NT2/D1 (cell line): ENCODE data around the gene ANKRD9.

Source experiments
- DNase-seq: peaks from one replicate; pipeline ENCODE4 v3.0.0-alpha.2; 2011; ENCODE audit warnings: low read depth, low spot score
- H3K27me3 ChIP-seq: 2 replicates; pipeline ENCODE4 v1.6.0; 2011; ENCODE audit warnings: mild to moderate bottlenecking; ENCODE audit not compliant: insufficient read length, insufficient read depth
- H3K36me3 ChIP-seq: 2 replicates; pipeline ENCODE4 v1.6.1; 2011; ENCODE audit warnings: mild to moderate bottlenecking, low read length, mixed read lengths; ENCODE audit not compliant: insufficient read depth, insufficient read length
- H3K4me1 ChIP-seq: 2 replicates; pipeline ENCODE4 v1.5.1; 2011; ENCODE audit not compliant: insufficient read depth, insufficient read length
- H3K4me3 ChIP-seq: 2 replicates; pipeline ENCODE4 v1.5.1; 2011; ENCODE audit warnings: low read depth; ENCODE audit not compliant: insufficient read length
- H3K9ac ChIP-seq: 2 replicates; pipeline ENCODE4 v1.6.0; 2011; ENCODE audit warnings: low read depth; ENCODE audit not compliant: insufficient read length
- H3K9me3 ChIP-seq: 2 replicates; pipeline ENCODE4 v1.5.1; 2011; ENCODE audit warnings: mild to moderate bottlenecking, low read length; ENCODE audit not compliant: insufficient read depth
- SUZ12 ChIP-seq: IDR thresholded peaks from 2 replicates; pipeline ENCODE4 v1.6.1; 2011; ENCODE audit not compliant: insufficient read length, insufficient read depth; ENCODE audit errors: extremely low read depth
- YY1 ChIP-seq: IDR thresholded peaks from 2 replicates; pipeline ENCODE4 v1.6.1; 2011; ENCODE audit not compliant: insufficient read length, insufficient read depth
- ZNF274 ChIP-seq: IDR thresholded peaks from 2 replicates; pipeline ENCODE4 v1.6.1; 2011; ENCODE audit warnings: mild to moderate bottlenecking, low read depth, low read length

Gene ANKRD9

GRCh38 chr14:102474934-102475333 is 34.6 kb downstream of the ANKRD9 start:
- no peak overlapping the region for H3K9ac ChIP-seq
- no peaks in the 10 kb centered on the region for H3K27me3 ChIP-seq
- no peak for TF ChIP-seq SUZ12
- no peak for TF ChIP-seq YY1
- TF ChIP-seq ZNF274: no peak
- no peaks in the 10 kb centered on the region for H3K36me3 ChIP-seq
- no peaks in the 10 kb centered on the region for H3K4me1 ChIP-seq
- no peak for DNase-seq
- H3K4me3 ChIP-seq: no peak overlapping the region
- H3K9me3 ChIP-seq: no peaks in the 10 kb centered on the region

- Histone ChIP-seq H3K4me1 (no peaks in the 10 kb centered on the region), H3K4me3 (no peak overlapping the region), H3K9me3 (peaks cover 7% of the 10 kb centered on the region; the same call in 1 of the 2 replicates), H3K9ac (no peak overlapping the region), H3K27me3 (no peaks in the 10 kb centered on the region), H3K36me3 (no peaks in the 10 kb centered on the region)
- DNase-seq: no peak
- no peak for TF ChIP-seq ZNF274
- TF ChIP-seq YY1: no peak
- TF ChIP-seq SUZ12: no peak
These were observed 36.0 kb downstream of the ANKRD9 start for GRCh38 chr14:102473559-102473958.

- Histone ChIP-seq H3K4me3 (no peak overlapping the region), H3K9me3 (peaks cover 12% of the 10 kb centered on the region; the same call in 1 of the 2 replicates), H3K36me3 (no peaks in the 10 kb centered on the region), H3K9ac (no peak overlapping the region), H3K27me3 (no peaks in the 10 kb centered on the region), H3K4me1 (no peaks in the 10 kb centered on the region)
- no peak for TF ChIP-seq YY1
- no peak for DNase-seq
These were observed 36.8 kb downstream of the ANKRD9 start for GRCh38 chr14:102472791-102473150.

GRCh38 chr14:102471921-102472790 is 37.4 kb downstream of the ANKRD9 start:
- TF ChIP-seq SUZ12: no peak
- TF ChIP-seq ZNF274: no peak
- TF ChIP-seq YY1: no peak

GRCh38 chr14:102469261-102469660 is 40.3 kb downstream of the ANKRD9 start:
- H3K9ac ChIP-seq: no peak overlapping the region
- H3K4me3 ChIP-seq: no peak overlapping the region
- no peak for TF ChIP-seq YY1
- TF ChIP-seq SUZ12: no peak
- no peak for TF ChIP-seq ZNF274
- peaks cover 12% of the 10 kb centered on the region; the same call in 1 of the 2 replicates for H3K9me3 ChIP-seq
- no peaks in the 10 kb centered on the region for H3K27me3 ChIP-seq
- no peak for DNase-seq
- H3K4me1 ChIP-seq: no peaks in the 10 kb centered on the region
- H3K36me3 ChIP-seq: peaks cover 12% of the 10 kb centered on the region

More at GRCh38 chr14:102471921-102472790, 37.4 kb downstream of the ANKRD9 start:
- DNase-seq: no peak
- no peaks in the 10 kb centered on the region for H3K36me3 ChIP-seq
- no peak overlapping the region for H3K4me3 ChIP-seq
- H3K9me3 ChIP-seq: peaks cover 12% of the 10 kb centered on the region; the same call in 1 of the 2 replicates
- no peaks in the 10 kb centered on the region for H3K27me3 ChIP-seq
- no peaks in the 10 kb centered on the region for H3K4me1 ChIP-seq
- no peak overlapping the region for H3K9ac ChIP-seq

- no peak for DNase-seq
- H3K9me3 ChIP-seq: peaks cover 12% of the 10 kb centered on the region; the same call in 1 of the 2 replicates
- no peaks in the 10 kb centered on the region for H3K27me3 ChIP-seq
- H3K4me3 ChIP-seq: no peak overlapping the region
- no peak for TF ChIP-seq SUZ12
- no peak for TF ChIP-seq YY1
- TF ChIP-seq ZNF274: no peak
- H3K9ac ChIP-seq: no peak overlapping the region
- peaks cover 15% of the 10 kb centered on the region for H3K36me3 ChIP-seq
- no peaks in the 10 kb centered on the region for H3K4me1 ChIP-seq
These were observed 44.7 kb downstream of the ANKRD9 start for GRCh38 chr14:102464846-102465341.

- Histone ChIP-seq H3K4me1 (no peaks in the 10 kb centered on the region), H3K36me3 (peaks cover 15% of the 10 kb centered on the region), H3K4me3 (no peak overlapping the region), H3K27me3 (no peaks in the 10 kb centered on the region), H3K9me3 (peaks cover 9% of the 10 kb centered on the region; the same call in 1 of the 2 replicates), H3K9ac (no peak overlapping the region)
- TF ChIP-seq SUZ12 (no peak), ZNF274 (no peak)
- no peak for DNase-seq
These were observed 45.6 kb downstream of the ANKRD9 start for GRCh38 chr14:102464006-102464405.
